ENCODE results near the gene CTSF.
"Not testable (repeated sequence)": the region's sequence is repeated elsewhere in the genome, so short reads cannot be mapped to it uniquely, and the experiment has no call there.

CTSF gene

GRCh38 chr11:66589996-66590675 is 21.7 kb upstream of the CTSF start:
- DNase-seq (ENCODE audit: low spot score), result no peak

GRCh38 chr11:66589315-66589714 is 20.9 kb upstream of the CTSF start:
- not testable (repeated sequence) for DNase-seq (ENCODE audit: low spot score)

GRCh38 chr11:66586136-66586535 is 17.7 kb upstream of the CTSF start:
- no peak for DNase-seq (ENCODE audit: low spot score)

- DNase-seq (ENCODE audit: low spot score), result not testable (repeated sequence)
Observed at GRCh38 chr11:66585447-66585846, 17.0 kb upstream of the CTSF start.

- DNase-seq (ENCODE audit: low spot score), result not testable (repeated sequence)
Observed at GRCh38 chr11:66582565-66583147, 14.2 kb upstream of the CTSF start.

GRCh38 chr11:66581261-66581660 is 12.9 kb upstream of the CTSF start:
- no peak for DNase-seq (ENCODE audit: low spot score)

GRCh38 chr11:66580803-66581202 is 12.4 kb upstream of the CTSF start:
- no peak for DNase-seq (ENCODE audit: low spot score)

- peak; percentile 88 for DNase-seq (ENCODE audit: low spot score)
Observed at GRCh38 chr11:66579017-66579606, 10.7 kb upstream of the CTSF start.

- no peak for DNase-seq (ENCODE audit: low spot score)
Observed at GRCh38 chr11:66570850-66571180, 2.4 kb upstream of the CTSF start.

- no peak for DNase-seq (ENCODE audit: low spot score)
Observed at GRCh38 chr11:66570079-66570849, 1.9 kb upstream of the CTSF start.

- no peak for DNase-seq (ENCODE audit: low spot score)
Observed at GRCh38 chr11:66569076-66569475, 670 bp upstream of the CTSF start.

GRCh38 chr11:66567787-66568123 is 651 bp downstream of the CTSF start:
- DNase-seq (ENCODE audit: low spot score), result no peak

- no peak for DNase-seq (ENCODE audit: low spot score)
Observed at GRCh38 chr11:66566221-66566620, 2.2 kb downstream of the CTSF start.

GRCh38 chr11:66564984-66565383 is 3.4 kb downstream of the CTSF start:
- DNase-seq (ENCODE audit: low spot score), result no peak

GRCh38 chr11:66564538-66564937 is 3.9 kb downstream of the CTSF start:
- no peak for DNase-seq (ENCODE audit: low spot score)

GRCh38 chr11:66563832-66564231 is 4.6 kb downstream of the CTSF start:
- no peak for DNase-seq (ENCODE audit: low spot score)

- no peak for DNase-seq (ENCODE audit: low spot score)
Observed at GRCh38 chr11:66562907-66563583, 5.4 kb downstream of the CTSF start.

- no peak for DNase-seq (ENCODE audit: low spot score)
Observed at GRCh38 chr11:66562275-66562674, 6.1 kb downstream of the CTSF start.

- DNase-seq (ENCODE audit: low spot score), result no peak
Observed at GRCh38 chr11:66561975-66562248, 6.5 kb downstream of the CTSF start.

- DNase-seq (ENCODE audit: low spot score), result no peak
Observed at GRCh38 chr11:66561178-66561974, 7.0 kb downstream of the CTSF start.

GRCh38 chr11:66559866-66560676 is 8.3 kb downstream of the CTSF start:
- DNase-seq (ENCODE audit: low spot score), result no peak
